Kasumi-1 (cell line): Measurements from ENCODE around the gene PACSIN2.
"Not testable (repeated sequence)": the region's sequence is repeated elsewhere in the genome, so short reads cannot be mapped to it uniquely, and the experiment has no call there.

Source experiments
- DNase-seq, 2 experiments: peaks; one replicate each; lab custom pipeline; 2025; lab: John Stamatoyannopoulos, UW

The PACSIN2 gene

DNA sequence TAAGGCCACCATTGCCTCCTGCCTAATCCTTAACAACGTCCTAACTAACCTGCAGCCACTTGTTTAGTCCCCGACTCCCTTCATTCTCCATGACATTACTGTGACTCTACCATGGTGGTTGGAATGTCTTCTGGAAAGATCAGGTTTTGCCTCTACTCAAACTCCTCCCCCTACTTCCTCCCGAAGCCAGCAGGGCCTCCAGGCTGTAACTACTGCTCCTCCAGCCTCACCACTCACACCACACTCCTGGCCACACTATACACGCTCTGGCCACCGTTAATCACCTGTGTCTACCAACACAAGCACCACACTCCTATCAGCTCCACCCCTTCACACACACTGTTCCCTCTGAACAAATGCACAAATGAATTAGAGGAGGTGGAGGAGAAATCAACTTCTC, 69.2 kb downstream of the PACSIN2 start:
- peak; percentile 21 for DNase-seq

DNA sequence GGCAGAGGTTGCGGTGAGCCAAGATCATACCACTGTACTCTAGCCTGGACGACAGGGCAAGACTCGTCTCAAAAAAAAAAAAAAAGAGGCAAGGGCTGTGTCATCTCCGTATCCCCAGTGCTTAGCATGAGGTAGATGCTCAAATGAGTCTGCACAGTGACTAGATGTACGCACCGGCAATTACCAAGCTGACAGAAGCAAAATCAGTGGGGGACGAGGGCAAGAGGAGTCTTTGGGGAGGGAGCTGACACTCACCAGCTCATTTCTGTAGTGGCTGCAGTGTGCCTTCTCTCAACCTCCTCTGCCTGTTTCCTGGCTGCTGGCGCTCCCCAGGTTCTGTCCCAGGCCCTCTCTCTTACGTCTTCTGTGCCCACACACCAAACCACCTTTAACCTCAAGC, 69.9 kb downstream of the PACSIN2 start:
- no peak for DNase-seq

DNA sequence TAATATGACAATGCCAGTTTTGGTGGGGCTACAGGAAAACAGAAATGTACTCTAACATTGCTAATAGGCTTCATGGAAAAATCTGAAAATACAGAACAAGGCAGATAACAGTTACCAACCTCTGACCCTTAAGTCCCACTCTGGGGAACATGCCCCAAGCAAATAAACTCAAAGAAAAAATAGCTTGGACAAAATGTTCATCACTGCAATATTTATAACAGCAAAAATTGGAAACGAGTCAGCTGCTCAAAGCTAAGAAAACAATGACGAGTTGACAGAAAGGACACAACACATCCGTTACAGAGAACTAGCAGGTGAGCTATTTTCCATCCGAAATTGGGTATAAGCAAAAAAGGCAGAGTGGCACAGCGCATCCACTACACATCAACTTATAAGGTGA, 70.5 kb downstream of the PACSIN2 start:
- no peak for DNase-seq

DNA sequence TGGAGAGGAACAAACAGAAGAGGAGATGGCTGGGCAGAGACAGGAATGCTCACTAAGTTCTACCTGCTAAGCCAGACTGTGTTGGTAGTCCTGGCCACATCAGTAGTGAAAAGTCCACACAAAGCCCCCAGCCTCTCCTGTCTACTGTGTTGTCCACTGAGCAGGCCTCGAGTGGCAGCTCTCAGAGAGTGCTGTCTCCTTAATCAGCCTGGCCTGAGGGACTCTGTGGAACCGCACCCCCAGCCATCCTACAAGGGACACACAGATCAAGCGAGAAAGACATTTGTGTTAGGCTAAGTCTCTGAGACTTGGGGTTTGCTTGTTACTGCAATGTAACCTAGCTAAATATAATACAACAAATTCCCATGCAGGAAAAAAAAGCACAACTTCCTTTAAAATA, 71.0 kb downstream of the PACSIN2 start:
- no peak for DNase-seq

DNA sequence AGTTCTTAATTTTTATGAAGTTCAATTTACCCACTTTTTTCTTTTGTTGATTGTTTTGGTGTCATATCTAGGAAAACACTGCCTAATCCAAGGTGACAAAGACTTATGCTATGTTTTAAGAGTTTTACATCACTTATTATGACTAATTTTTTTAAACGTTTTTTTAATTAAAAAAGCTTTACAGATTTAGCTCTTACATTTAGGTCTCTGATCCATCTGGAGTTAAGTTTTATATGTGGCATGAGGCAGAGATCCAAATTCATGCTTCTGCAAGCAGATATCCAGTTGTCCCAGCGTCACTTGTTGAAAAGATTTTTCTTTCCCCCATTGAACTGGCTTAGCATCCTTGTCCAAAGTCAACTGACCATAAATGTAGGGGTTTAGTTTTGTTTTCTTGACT, 72.6 kb downstream of the PACSIN2 start:
- no peak for DNase-seq

DNA sequence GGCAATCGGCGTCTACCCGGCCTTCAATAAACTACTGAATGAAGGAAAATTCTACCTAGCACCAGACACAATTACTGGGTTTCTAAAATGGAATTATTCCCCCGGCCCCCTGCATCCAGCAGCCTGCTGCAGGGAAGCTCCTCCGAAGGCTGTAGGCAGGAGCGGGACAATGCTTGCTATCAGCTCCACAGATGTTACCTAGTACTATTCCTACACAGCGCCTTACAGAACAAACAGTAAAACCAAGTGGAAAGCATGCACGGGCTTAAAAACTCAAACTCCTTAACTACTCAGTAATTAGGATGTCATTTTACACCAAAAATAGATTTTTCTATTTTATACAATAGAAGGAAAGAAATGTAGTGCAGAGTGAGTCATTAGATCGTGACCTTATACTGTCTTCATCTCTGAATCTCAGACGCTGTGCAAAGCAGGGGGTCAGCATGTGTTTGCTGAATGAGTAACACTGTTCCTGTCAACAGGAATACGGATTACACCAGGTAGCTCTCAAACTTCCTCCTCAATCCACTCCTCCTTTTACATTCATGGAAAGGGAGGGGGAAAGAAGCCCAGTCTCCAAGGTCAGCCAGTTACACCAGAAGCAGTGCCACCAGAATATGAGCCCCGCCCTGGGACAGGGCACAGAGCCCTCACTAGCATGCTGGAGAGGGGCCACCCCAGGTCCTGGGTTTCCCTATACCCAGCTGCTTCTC, 74.9 kb downstream of the PACSIN2 start:
- no peak for DNase-seq

DNA sequence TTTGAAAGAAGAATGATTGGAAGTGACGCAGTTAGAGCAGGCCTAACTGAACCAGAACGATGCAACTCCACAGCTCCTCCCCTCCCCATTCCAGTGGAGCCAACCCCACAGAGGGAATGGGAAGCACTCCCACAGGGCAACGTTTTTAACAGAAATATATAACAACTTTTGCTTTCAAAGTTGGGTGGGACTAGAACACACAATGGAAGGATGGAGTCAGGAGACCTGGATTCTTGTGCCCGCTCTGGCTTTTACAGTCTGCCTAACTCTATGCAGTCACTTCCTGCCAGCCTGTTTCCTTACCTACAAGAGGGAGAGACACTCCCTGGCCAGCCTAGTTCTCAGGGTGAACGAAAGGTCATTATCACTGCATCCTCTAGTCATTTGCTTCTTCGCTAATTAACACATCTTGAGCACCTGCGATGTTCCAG, 75.5 kb downstream of the PACSIN2 start:
- no peak for DNase-seq

DNA sequence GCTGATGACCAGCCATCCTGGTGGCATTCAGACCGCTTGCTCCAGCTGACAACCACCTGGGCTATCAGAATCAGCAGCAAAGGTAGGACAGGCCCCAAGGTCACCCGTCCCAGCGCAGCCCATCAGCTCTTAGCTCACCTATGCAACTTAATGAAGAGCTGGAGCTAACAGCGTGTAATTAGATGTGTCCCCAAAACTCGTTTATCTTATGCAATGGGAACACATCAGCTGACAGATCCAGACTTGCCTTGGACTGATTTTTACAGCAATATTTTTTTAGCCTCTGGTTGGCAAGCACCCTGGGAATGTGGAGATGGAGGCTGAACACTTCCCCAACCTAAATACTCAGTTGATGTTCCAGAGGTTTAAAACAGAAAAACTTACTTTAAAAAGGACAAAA, 76.0 kb downstream of the PACSIN2 start:
- no peak for DNase-seq

DNA sequence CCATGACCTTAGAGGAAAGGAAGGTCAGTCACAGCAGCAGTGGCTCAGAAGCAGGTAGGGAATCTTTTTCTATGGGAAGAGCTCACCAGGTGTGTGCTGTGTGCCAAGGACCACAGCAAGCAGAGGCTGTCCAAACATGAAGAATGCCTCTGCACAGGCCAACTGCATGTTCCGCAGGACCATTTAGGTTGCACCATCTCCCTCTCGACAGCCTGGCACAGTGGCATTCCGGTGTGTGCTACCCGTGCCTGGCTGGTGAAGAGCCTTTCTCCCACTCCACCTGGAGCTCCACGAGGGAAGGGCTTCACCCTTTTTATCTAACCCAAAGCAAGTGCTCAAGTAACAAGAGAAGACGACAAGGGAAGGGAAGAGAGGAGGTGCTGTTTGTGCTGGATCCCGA, 76.5 kb downstream of the PACSIN2 start:
- DNase-seq = no peak

DNA sequence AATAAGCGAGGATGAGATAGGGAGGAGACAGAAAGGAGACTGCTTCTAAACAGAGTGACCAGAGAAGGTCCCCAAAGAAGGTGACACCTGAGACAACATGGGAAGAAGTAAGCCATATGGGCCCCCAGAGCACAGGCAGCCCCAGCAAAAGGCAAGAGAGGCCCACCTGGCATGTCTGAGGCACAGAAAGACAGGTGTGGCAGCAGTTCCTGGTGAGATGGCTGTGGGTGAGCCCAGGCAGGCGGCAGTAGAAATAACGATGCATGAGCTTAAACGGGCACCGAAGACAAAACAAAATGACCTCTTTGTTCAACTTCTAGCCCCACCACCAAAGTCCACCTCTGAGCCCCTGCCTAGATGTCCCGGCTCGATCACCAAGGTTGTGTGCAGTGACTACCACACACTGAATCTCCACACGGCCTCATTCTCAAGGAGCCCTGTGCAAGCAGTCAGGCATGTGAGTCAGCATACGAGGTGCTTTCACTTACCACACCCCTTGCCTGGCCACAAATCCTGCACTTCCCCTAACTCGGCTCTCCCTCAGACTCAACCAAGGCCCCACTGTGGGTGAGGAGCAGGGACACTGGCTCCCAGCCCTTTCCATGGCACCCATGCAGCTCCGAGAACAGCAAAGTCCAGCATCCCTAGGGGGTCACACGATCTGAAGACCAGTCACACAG, 77.6 kb downstream of the PACSIN2 start:
- peak; percentile 81 to 83 for DNase-seq

DNA sequence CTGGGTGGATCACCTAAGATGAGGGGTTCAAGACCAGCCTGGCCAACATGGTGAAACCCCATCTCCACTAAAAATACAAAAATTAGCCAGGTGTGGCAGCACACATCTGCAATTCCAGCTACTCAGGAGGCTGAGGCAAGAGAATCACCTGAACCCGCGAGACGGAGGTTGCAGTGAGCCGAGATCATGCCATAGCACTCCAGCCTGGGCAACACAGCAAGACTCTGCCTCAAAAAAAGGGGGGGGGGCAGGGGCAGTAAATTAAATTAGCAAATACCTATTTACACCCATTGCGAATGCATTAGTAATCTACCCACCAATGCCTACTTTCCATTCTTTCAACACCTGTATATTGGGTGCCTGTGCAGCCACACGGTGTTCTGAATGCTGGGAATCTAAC, 78.3 kb downstream of the PACSIN2 start:
- DNase-seq = not testable (repeated sequence)

DNA sequence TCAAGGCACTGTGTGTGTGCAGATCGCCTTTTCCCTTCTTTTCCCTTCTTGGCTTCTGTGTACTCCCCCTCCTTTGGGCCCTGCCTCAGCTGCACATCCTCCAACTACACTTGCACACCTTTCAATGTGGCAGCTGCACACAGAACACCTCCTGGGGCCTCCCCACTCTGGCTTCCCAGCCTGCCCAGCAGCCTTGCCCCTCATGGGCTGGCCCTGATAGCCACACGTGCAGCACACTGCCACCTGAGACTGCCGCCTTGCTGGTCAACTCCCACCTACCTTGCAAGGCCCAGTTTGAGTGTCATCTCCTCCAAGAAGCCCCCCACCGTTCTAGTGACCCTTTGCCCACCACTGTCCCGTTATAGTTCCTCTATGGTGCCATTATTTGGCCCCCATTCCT, 80.6 kb downstream of the PACSIN2 start:
- DNase-seq = no peak

DNA sequence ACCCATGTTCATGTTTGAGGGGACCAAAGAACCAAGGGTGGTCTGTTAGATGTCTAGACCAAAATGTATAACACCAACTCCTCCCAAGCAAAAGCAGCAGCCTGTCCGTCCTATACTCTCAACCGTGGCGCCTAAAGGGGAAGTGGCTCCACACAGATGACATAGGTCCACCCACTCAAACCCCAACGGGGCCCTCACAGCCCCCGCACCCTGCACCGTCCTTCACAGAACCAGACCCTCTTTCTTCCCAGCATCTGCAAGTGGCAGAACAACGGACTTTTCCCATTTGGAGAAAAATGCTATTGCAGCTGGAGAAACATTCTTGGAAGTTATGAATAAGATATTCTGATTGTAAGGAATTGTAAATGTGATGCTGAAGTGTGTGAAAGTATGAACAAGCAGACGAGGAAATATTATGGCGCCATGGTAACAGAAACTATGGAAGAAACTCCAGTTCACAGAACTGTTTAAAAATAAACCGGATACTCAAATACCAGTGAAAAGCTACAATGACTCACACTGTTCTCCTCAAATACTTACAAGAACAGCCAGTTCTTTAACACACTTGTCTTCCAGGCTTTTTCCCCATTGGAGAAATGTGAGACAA, 81.4 kb downstream of the PACSIN2 start:
- peak; percentile 62 to 73 for DNase-seq

DNA sequence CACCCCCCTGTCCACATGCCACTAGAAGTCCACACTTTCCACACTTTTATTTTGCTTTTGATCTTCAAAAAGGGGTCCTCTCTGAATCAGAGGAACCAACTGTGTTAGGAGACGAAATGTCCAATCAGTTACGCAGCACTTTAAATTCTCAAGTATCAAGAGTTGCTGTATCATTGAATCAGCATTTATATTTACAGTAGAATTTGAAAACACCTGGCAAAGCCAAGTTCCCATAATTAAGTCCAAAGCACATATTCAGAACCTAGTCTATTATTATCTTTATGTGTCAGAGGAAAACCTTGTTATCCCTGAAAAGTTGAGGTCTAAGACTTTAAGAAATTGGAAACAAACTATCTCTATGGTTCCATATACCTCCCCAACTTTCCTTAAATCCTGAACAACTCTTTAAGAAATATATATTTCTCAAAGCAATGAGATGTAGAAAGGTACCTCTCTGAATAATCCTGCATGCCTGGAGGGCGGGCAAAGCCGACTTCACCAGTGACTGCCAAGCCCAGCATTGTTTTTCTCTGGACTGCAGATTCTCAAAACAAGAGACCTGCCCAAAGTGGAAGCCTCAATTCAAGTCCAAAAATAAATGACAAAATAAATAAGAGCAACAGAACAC, 82.0 kb downstream of the PACSIN2 start:
- no peak for DNase-seq

DNA sequence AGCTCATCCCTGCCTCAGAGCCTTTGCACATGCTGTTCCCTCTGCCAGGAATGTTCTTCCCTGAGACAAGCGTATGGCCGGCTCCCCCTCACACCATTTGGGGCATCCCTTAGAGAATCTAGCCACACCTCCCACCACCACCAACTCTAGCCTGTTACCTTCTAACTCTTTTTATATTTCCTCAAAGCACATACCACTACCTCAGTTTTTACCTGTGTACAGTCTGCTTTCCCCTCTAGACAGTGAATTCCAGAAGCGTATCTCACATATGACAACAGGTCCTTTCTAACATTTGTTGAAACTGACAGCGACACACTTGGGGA, 82.8 kb downstream of the PACSIN2 start:
- DNase-seq = no peak

DNA sequence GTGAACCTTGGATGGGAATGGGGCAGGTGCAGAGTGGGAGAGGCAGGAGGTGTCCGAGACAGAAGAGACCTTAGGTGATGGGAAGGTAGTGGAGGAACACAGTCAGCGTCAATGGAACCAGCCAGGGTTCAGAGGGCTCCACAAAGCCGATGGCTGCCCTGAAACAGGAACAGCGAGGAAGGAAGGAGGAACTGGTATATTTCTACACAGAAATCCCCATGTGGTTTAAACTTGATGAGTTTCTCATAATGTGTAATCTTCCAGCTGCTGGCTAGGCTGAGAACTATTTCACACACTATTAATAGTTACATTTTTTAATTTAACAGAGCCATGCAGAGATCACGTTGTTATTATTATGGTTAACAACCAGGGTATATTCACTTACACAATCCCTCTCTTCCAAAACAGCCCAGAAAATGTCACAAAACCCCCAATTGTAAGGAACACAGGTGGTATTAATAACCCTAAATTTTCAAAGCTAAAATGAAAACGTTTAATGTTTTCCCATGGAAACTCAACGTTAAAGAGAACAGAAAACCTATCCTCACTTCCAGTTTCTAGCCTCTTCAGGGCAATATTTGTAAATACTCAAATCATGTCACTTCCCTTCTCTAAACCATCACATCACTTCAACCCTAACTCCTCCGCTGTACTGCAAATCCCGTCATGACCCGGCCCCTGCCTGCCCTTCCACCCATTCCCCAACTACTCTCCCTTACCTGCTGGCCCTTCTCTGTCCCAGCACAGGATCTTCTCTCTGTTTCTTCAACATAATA, 83.3 kb downstream of the PACSIN2 start:
- peak; percentile 75 to 81 for DNase-seq

DNA sequence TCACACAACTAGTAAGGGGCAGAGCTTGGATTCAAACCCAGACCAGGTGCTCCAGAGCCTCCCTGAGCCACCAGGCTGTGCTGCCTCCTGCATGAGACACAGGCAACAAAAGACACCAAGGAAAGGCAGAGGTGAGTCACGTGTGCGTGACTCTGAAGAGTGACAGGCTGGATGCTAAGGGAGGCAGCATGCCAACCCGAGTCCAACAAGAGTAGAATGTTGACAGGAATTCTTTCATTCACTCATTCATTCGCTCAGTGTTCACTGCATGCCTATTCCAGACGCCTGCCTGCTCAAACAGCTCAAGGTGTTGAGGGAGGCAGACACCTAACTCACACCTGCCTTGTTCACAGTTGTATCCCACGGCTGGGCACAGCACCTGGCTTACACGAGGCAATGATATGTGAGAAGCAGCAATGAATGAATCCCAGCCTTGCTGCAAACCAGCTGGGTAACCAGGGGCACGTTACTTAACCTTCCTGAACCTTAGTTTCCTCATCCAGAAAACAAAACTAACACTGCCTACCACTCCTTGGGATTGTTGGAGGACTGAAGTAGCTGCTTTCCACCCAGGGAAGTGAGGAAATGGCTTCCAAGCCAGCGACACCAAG, 84.0 kb downstream of the PACSIN2 start:
- DNase-seq = no peak

DNA sequence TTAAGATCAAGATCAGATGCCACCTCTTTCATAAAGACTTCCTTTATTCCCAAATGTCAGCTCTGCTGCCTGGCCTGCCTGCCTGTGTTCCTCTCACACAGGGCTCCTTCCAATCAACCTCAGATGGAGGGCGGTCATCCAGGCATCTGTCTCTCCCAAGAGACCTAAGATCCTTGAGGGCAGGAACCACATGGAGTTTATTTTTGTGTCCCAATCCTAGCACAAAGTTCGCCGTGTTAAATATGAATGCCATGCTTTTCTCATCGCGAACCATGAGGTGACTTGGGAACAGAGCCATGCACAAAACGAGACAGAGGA, 85.2 kb downstream of the PACSIN2 start:
- DNase-seq = no peak

DNA sequence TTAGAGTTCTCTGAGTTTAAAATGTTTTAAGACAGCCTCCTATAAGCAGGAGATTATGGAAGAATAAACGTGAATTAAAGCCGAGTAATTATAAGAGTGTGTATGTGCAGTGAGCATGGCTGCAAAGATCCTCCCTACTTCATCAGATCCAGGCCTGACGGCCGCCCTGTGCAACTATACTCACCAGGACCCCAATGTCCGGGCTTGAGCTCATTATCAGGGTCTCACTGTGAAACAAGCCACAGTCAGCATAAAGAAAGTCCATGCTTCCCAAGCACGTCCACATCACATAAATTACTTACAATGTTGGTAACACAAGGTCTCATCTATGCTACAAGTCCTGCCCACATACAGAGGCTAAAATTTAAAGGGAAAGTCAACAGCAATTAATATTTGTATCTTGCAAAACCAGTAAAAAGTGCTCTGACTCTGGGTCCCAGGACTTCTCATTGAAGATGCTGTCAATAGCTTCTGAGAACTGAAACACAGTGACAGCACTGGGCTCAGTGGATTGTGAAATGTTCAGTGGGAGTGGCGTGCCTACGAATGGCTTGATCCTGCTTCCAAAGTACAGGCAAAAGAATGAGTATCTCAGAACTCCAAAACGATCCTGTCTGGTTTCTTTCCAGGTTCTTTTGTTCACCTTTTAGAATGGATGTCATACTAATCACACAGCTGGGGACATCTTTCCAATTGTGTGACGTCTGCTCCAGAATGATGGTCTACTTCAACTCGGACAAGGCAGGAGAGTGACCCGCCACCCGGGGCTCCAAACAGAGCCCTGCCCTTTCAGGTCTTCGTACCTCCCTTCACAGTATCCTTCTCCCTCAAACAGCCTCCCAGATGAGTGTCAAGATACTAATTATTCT, 85.7 kb downstream of the PACSIN2 start:
- no peak for DNase-seq

DNA sequence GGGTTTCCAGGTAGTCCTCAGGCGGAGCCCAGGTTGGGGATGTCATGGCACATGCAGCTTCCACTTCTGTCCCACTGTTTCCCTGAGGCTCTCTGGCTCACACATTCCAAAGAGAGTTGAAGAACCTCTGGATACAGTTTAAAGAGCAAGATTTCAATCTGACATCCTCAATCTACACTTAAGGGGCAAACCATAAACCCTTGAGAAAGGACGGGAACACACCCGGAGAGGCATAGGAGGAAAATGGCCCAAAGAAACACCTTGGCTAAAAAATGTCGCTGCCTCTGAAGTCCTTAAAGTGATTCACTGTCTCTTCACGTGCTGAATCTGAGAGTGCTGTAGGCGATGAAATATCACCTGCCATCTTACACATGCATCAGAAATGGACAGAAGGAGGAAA, 87.0 kb downstream of the PACSIN2 start:
- no peak for DNase-seq

DNA sequence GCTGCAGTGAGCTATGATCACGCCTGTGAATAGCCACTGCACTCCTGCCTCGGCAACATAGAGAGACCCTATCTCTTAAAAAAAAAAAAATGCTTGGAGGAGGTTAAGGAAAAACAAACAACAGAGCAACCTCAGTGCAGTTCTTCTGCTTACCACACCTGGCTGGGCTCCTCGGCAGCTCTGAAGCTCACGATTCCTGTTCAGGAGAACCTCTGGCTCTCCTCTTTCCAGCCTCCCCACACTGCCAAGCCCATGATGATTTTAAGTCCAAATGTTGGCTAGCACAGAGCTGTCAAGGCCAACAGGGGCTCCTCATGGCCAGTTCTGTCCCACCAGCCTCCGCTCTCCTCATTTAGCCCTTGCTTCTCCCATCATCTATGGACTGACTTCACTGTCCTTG, 88.2 kb downstream of the PACSIN2 start:
- no peak for DNase-seq
